Measurements from ENCODE around the gene KRT77. TPM values are rescaled to one million over a fixed set of nuclear protein-coding genes. Genes with fewer than 3 reads are reported as not detected.
"Not testable (repeated sequence)": the region's sequence is repeated elsewhere in the genome, so short reads cannot be mapped to it uniquely, and the experiment has no call there.

KRT77 gene
- total RNA-seq, 1 donor from 2014 or later, result not detected

DNA sequence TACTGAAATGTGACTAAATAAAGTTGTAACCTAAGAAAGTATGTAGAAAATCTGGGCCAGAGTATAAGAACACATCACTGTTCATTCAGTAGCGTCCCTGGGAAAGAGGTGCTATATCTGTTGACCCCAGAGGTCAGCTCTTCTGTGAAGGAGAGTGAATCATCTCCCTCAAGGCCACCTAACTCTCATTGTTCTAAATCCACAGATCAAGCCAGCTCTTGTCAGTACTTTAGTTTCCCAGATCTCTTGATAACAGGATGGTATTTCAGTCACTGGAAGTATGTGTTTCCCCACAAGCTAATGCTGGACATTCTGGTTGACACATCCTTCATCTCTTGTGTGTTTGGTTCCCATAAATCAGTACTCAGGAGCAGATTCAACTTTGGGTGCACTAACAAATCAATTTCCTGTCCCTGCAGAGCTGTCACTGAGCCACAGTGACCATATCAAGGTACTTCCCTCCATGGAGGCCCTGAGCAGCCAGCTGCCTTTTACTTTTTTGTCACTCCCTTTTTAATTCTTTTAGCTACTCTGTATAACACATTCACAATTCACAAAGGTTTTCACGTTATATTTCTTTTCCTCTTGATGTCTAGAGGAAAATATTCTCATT lies 30.9 kb downstream of the KRT77 start:
- H3K9me3 ChIP-seq, result no peaks in the 10 kb centered on the region
- no peak overlapping the region for H3K27ac ChIP-seq
- H3K4me3 ChIP-seq, result no peak overlapping the region
- H3K36me3 ChIP-seq, result no peaks in the 10 kb centered on the region
- intact Hi-C loops (cut with DNase I), result no loop called here
- DNase-seq, result no peak
- no peaks in the 10 kb centered on the region for H3K27me3 ChIP-seq
- no peak for ATAC-seq
- no peaks in the 10 kb centered on the region for H3K4me1 ChIP-seq
- TF ChIP-seq, protein P1, sequence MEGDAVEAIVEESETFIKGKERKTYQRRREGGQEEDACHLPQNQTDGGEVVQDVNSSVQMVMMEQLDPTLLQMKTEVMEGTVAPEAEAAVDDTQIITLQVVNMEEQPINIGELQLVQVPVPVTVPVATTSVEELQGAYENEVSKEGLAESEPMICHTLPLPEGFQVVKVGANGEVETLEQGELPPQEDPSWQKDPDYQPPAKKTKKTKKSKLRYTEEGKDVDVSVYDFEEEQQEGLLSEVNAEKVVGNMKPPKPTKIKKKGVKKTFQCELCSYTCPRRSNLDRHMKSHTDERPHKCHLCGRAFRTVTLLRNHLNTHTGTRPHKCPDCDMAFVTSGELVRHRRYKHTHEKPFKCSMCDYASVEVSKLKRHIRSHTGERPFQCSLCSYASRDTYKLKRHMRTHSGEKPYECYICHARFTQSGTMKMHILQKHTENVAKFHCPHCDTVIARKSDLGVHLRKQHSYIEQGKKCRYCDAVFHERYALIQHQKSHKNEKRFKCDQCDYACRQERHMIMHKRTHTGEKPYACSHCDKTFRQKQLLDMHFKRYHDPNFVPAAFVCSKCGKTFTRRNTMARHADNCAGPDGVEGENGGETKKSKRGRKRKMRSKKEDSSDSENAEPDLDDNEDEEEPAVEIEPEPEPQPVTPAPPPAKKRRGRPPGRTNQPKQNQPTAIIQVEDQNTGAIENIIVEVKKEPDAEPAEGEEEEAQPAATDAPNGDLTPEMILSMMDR (IDR thresholded peaks at IDR 0.05), result no peak

DNA sequence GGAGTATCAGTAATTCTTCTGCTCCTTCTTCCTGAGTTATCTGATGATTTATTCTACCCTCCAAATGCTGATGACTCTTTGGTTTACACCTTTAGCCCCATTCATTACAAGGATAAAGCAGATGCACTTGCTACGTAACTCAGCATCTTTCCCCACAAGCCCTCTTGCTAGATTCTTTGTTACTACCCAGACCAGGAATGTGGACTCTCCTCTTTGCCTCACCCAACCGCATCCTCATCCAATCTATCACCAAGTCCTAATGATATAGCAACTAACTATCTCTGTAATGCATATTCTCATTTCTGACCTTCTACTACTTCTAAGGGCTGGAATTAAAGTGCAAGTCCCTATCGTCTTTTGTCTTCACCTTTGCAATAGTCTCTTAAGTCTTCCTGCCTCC lies 32.4 kb downstream of the KRT77 start:
- ATAC-seq, result no peak
- H3K9me3 ChIP-seq, result no peaks in the 10 kb centered on the region
- intact Hi-C loops (cut with DNase I), result loop anchor here (1.0 kb wide), 1 partner anchor 8 kb away; no protein-coding TSS in a partner anchor
- no peaks in the 10 kb centered on the region for H3K36me3 ChIP-seq
- peaks cover 1% of the 10 kb centered on the region for H3K27me3 ChIP-seq
- no peak for DNase-seq
- no peak overlapping the region for H3K4me3 ChIP-seq
- H3K4me1 ChIP-seq, result no peaks in the 10 kb centered on the region
- no peak overlapping the region for H3K27ac ChIP-seq
- TF ChIP-seq, protein P1 (IDR thresholded peaks at IDR 0.05), result no peak

DNA sequence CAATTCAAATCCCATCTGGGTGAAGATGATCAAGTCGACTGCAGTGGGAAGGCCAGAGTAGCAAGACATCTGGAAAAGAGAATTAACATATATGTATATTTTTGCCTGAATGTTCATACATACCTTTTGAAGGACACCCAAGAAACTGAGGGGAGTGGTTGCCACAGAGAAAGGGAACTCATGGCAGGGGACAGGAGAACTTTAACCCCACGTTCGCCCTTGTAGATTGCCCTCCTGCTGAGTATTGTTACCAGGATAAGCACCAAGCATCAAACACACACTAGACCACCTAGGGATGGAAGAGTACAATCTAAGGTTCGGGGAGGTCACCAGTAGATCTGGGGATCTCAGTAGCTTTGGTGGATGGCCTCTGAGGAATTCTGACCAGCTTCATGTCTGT lies 32.8 kb downstream of the KRT77 start:
- TF ChIP-seq, protein P1 (IDR thresholded peaks at IDR 0.05), result no peak
- no peak overlapping the region for H3K27ac ChIP-seq
- no peaks in the 10 kb centered on the region for H3K4me1 ChIP-seq
- no peak overlapping the region for H3K4me3 ChIP-seq
- peaks cover 6% of the 10 kb centered on the region for H3K27me3 ChIP-seq
- H3K9me3 ChIP-seq, result no peaks in the 10 kb centered on the region
- no peak for ATAC-seq
- intact Hi-C loops (cut with DNase I), result no loop called here
- DNase-seq, result no peak
- H3K36me3 ChIP-seq, result no peaks in the 10 kb centered on the region

DNA sequence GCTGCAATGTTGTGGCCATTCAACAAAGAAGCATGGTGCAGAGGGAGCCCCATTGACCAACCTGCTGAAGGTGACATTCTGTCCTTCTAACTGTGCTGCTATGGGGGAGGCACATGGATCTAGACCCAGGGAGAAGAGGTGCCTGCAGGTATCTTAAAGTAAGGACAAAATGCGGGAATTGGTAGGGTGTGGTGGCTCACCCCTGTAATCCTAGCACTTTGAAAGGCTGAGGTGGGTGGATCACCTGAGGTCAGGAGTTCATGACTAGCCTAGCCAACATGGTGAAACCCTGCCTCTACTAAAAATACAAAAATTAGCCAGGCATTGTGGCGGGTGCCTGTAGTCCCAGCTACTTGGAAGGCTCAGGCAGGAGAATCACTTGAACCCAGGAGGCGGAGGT lies 33.4 kb downstream of the KRT77 start:
- H3K4me3 ChIP-seq; intact Hi-C loops (cut with DNase I); H3K27ac ChIP-seq; DNase-seq; ATAC-seq; H3K27me3 ChIP-seq; H3K9me3 ChIP-seq; H3K4me1 ChIP-seq; H3K36me3 ChIP-seq: not testable (repeated sequence)

DNA sequence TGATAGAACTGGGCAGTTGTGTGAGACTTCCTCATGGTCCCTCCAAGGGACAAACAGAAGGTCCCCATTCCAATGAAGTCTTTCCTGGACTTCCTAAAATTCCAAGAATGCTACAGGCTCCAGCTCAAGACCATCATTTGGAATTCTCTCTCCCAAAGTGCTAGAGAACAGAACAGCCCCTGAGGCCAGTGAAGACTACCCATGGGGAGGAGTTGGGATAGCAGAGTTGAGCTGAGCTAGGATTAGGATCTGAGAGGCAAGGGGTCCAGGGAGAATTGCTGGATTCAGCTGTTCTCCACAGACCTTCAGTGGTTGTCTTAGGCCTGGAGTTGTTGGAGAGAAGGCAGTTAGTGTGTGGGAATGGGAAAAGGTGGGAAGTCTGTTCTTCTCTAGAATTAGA lies 33.9 kb downstream of the KRT77 start:
- intact Hi-C loops (cut with DNase I), result no loop called here
- no peak for ATAC-seq

DNA sequence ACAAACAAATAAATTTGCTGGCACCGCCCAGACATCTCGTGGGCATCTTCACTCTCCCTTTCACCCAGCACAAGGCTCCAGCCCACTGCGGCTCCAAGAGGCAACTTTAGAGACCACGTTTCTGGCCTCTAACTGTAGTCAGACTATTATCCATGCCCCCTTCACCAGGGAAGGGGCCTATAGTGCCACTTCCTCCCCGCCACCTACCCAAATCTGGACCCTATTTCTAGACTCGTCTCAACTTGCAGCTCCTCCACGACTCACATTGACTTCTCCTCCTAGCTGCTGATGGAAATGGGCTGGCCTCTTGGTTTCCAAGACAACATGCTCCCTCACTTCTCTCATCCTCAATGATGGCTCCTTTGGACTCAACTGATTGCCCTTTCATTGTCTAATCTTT lies 35.4 kb downstream of the KRT77 start:
- intact Hi-C loops (cut with DNase I), result no loop called here
- no peak for ATAC-seq

More for the DNA sequence above, 33.9 kb downstream of the KRT77 start:
- H3K9me3 ChIP-seq, result no peaks in the 10 kb centered on the region
- no peaks in the 10 kb centered on the region for H3K4me1 ChIP-seq
- no peak overlapping the region for H3K4me3 ChIP-seq
- H3K27ac ChIP-seq, result no peak overlapping the region
- TF ChIP-seq, protein P1 (IDR thresholded peaks at IDR 0.05), result no peak
- H3K36me3 ChIP-seq, result no peaks in the 10 kb centered on the region
- peaks cover 8% of the 10 kb centered on the region for H3K27me3 ChIP-seq
- no peak for DNase-seq

More for the DNA sequence above, 35.4 kb downstream of the KRT77 start:
- Histone ChIP-seq H3K4me1 (no peaks in the 10 kb centered on the region), H3K9me3 (no peaks in the 10 kb centered on the region), H3K27ac (no peak overlapping the region), H3K4me3 (no peak overlapping the region), H3K36me3 (no peaks in the 10 kb centered on the region), H3K27me3 (peaks cover 17% of the 10 kb centered on the region)
- no peak for DNase-seq
- TF ChIP-seq, protein P1 (IDR thresholded peaks at IDR 0.05), result no peak
